IPS-18a (cell line): ENCODE data around the gene INSRR.

Experiments
- H3K27ac ChIP-seq: one replicate; pipeline ENCODE4 v1.5.1; 2013; ENCODE audit warnings: low read length
- H3K27me3 ChIP-seq: one replicate; pipeline ENCODE4 v1.6.1; 2013; ENCODE audit warnings: mild to moderate bottlenecking, low read length; ENCODE audit not compliant: control insufficient read depth, insufficient read depth
- H3K36me3 ChIP-seq: one replicate; pipeline ENCODE4 v1.6.1; 2013; ENCODE audit warnings: low read depth, low read length; ENCODE audit not compliant: control insufficient read depth
- H3K4me1 ChIP-seq: one replicate; pipeline ENCODE4 v1.6.1; 2013; ENCODE audit warnings: low read depth, low read length; ENCODE audit not compliant: control insufficient read depth
- H3K4me3 ChIP-seq: one replicate; pipeline ENCODE4 v1.5.1; 2013; ENCODE audit warnings: low read length
- H3K9ac ChIP-seq: one replicate; pipeline ENCODE4 v1.6.1; 2013; ENCODE audit warnings: mild to moderate bottlenecking, low read length, moderate library complexity
- H3K9me3 ChIP-seq: one replicate; pipeline ENCODE4 v1.6.1; 2013; ENCODE audit warnings: low read depth, low read length; ENCODE audit not compliant: control insufficient read depth

Gene INSRR

GRCh38 chr1:156845055-156845952 lies 13.6 kb downstream of the INSRR start:
- Histone ChIP-seq H3K4me1 (peaks cover 9% of the 10 kb centered on the region), H3K27me3 (peaks cover 79% of the 10 kb centered on the region), H3K9me3 (no peaks in the 10 kb centered on the region), H3K27ac (no peak overlapping the region), H3K9ac (no peak overlapping the region), H3K36me3 (no peaks in the 10 kb centered on the region), H3K4me3 (peak overlapping the region; percentile 50)

- Histone ChIP-seq H3K27ac (no peak overlapping the region), H3K4me1 (peaks cover 9% of the 10 kb centered on the region), H3K27me3 (peaks cover 73% of the 10 kb centered on the region), H3K9ac (no peak overlapping the region), H3K4me3 (peak overlapping the region; percentile 50), H3K36me3 (no peaks in the 10 kb centered on the region), H3K9me3 (no peaks in the 10 kb centered on the region)
Measured at GRCh38 chr1:156844638-156845037, 14.3 kb downstream of the INSRR start.

- no peaks in the 10 kb centered on the region for H3K36me3 ChIP-seq
- H3K4me1 ChIP-seq, result peaks cover 9% of the 10 kb centered on the region
- no peak overlapping the region for H3K9ac ChIP-seq
- no peaks in the 10 kb centered on the region for H3K9me3 ChIP-seq
- H3K27ac ChIP-seq, result no peak overlapping the region
- H3K27me3 ChIP-seq, result peaks cover 67% of the 10 kb centered on the region
- H3K4me3 ChIP-seq, result no peak overlapping the region
Measured at GRCh38 chr1:156844102-156844501, 14.8 kb downstream of the INSRR start.

GRCh38 chr1:156842618-156843300 lies 16.2 kb downstream of the INSRR start:
- Histone ChIP-seq H3K27me3 (peaks cover 54% of the 10 kb centered on the region), H3K36me3 (no peaks in the 10 kb centered on the region), H3K27ac (no peak overlapping the region), H3K9me3 (no peaks in the 10 kb centered on the region), H3K4me3 (no peak overlapping the region), H3K4me1 (peaks cover 5% of the 10 kb centered on the region), H3K9ac (no peak overlapping the region)

- Histone ChIP-seq H3K36me3 (no peaks in the 10 kb centered on the region), H3K4me3 (no peak overlapping the region), H3K4me1 (peaks cover 5% of the 10 kb centered on the region), H3K9ac (no peak overlapping the region), H3K9me3 (no peaks in the 10 kb centered on the region), H3K27ac (no peak overlapping the region), H3K27me3 (peaks cover 40% of the 10 kb centered on the region)
Measured at GRCh38 chr1:156841295-156841855, 17.5 kb downstream of the INSRR start.

GRCh38 chr1:156840898-156841279 lies 18.0 kb downstream of the INSRR start:
- H3K27ac ChIP-seq, result no peak overlapping the region
- H3K9ac ChIP-seq, result no peak overlapping the region
- peaks cover 35% of the 10 kb centered on the region for H3K27me3 ChIP-seq

GRCh38 chr1:156840186-156840897 lies 18.6 kb downstream of the INSRR start:
- Histone ChIP-seq H3K27me3 (peaks cover 30% of the 10 kb centered on the region), H3K9ac (no peak overlapping the region), H3K4me1 (peaks cover 5% of the 10 kb centered on the region), H3K4me3 (no peak overlapping the region), H3K27ac (no peak overlapping the region), H3K9me3 (no peaks in the 10 kb centered on the region), H3K36me3 (no peaks in the 10 kb centered on the region)

More at GRCh38 chr1:156840898-156841279, 18.0 kb downstream of the INSRR start:
- Histone ChIP-seq H3K4me1 (peaks cover 5% of the 10 kb centered on the region), H3K4me3 (no peak overlapping the region), H3K36me3 (no peaks in the 10 kb centered on the region), H3K9me3 (no peaks in the 10 kb centered on the region)

GRCh38 chr1:156839426-156840109 lies 19.3 kb downstream of the INSRR start:
- H3K9ac ChIP-seq, result no peak overlapping the region
- H3K9me3 ChIP-seq, result no peaks in the 10 kb centered on the region
- no peak overlapping the region for H3K27ac ChIP-seq
- H3K4me1 ChIP-seq, result no peaks in the 10 kb centered on the region
- H3K27me3 ChIP-seq, result peaks cover 22% of the 10 kb centered on the region
- no peaks in the 10 kb centered on the region for H3K36me3 ChIP-seq
- no peak overlapping the region for H3K4me3 ChIP-seq

- Histone ChIP-seq H3K27me3 (peaks cover 16% of the 10 kb centered on the region), H3K9ac (no peak overlapping the region), H3K4me1 (no peaks in the 10 kb centered on the region), H3K4me3 (no peak overlapping the region), H3K9me3 (no peaks in the 10 kb centered on the region), H3K27ac (no peak overlapping the region), H3K36me3 (no peaks in the 10 kb centered on the region)
Measured at GRCh38 chr1:156838972-156839371, 19.9 kb downstream of the INSRR start.

GRCh38 chr1:156836892-156837291 lies 22.0 kb downstream of the INSRR start:
- H3K9me3 ChIP-seq, result no peaks in the 10 kb centered on the region
- H3K9ac ChIP-seq, result no peak overlapping the region
- H3K4me1 ChIP-seq, result no peaks in the 10 kb centered on the region
- H3K36me3 ChIP-seq, result no peaks in the 10 kb centered on the region
- no peak overlapping the region for H3K27ac ChIP-seq
- no peaks in the 10 kb centered on the region for H3K27me3 ChIP-seq
- no peak overlapping the region for H3K4me3 ChIP-seq
